Measurements from ENCODE around the gene METTL16.

METTL16 gene

GRCh38 chr17:2466931-2467330, 44.8 kb downstream of the METTL16 start:
- H3K27me3 ChIP-seq (ENCODE audit: insufficient read depth, low read length) = no peaks in the 10 kb centered on the region
- no peak overlapping the region for H3K27ac ChIP-seq (ENCODE audit: low read depth, low read length)
- no peak overlapping the region for H2BK120ac ChIP-seq (ENCODE audit: insufficient read depth, low read length, poor library complexity)
- no peak overlapping the region for H3K4me2 ChIP-seq (ENCODE audit: low read length)
- no peak overlapping the region for H3K4me3 ChIP-seq (ENCODE audit: low read depth, low read length)
- H4K8ac ChIP-seq (ENCODE audit: low read depth, low read length) = no peak overlapping the region
- WGBS (ENCODE audit: extremely low coverage, insufficient coverage, insufficient read length) = no CpG with 5 or more reads among the region's 12 CpGs
- no peaks in the 10 kb centered on the region for H3K79me2 ChIP-seq (ENCODE audit: control insufficient read depth, insufficient read depth, low read length, poor library complexity)
- H3K9ac ChIP-seq (ENCODE audit: low read length) = no peak overlapping the region
- H2BK5ac ChIP-seq (ENCODE audit: low read depth, low read length, poor library complexity) = no peak overlapping the region
- no peak overlapping the region for H3K18ac ChIP-seq (ENCODE audit: low read length)
- peaks cover 2% of the 10 kb centered on the region for H3K9me3 ChIP-seq (ENCODE audit: insufficient read depth, low read depth, low read length)
- peaks cover 25 to 31% of the 10 kb centered on the region in 2 experiments for H3K36me3 ChIP-seq (ENCODE audit: control insufficient read depth in 1 of 2, insufficient read depth in 2 of 2, low read length in 2 of 2)
- H2AFZ ChIP-seq (ENCODE audit: insufficient read depth, low read length, poor library complexity) = no peak overlapping the region
- no peak overlapping the region for H2BK12ac ChIP-seq (ENCODE audit: low read length)
- no peak overlapping the region for H3K14ac ChIP-seq (ENCODE audit: low read length)
- no peaks in the 10 kb centered on the region for H3K79me1 ChIP-seq (ENCODE audit: low read length)
- no peak overlapping the region for H2AK5ac ChIP-seq (ENCODE audit: low read length)
- H4K12ac ChIP-seq (ENCODE audit: low read depth, low read length) = no peak overlapping the region
- H3K23ac ChIP-seq (ENCODE audit: low read length) = no peak overlapping the region
- no peak overlapping the region for H3K4ac ChIP-seq (ENCODE audit: low read depth, low read length)
- H4K91ac ChIP-seq (ENCODE audit: low read depth, low read length) = no peak overlapping the region
- no peaks in the 10 kb centered on the region for H3K4me1 ChIP-seq (ENCODE audit: control insufficient read depth in 1 of 2, insufficient read depth in 2 of 2, low read length in 2 of 2)
- DNase-seq = no peak

- Histone ChIP-seq H3K23ac (ENCODE audit: low read length) (no peak overlapping the region), H3K36me3 (ENCODE audit: control insufficient read depth in 1 of 2, insufficient read depth in 2 of 2, low read length in 2 of 2) (peaks cover 28% of the 10 kb centered on the region in 2 experiments), H3K14ac (ENCODE audit: low read length) (no peak overlapping the region), H3K4me2 (ENCODE audit: low read length) (no peak overlapping the region), H3K4me1 (ENCODE audit: control insufficient read depth in 1 of 2, insufficient read depth in 2 of 2, low read length in 2 of 2) (no peaks in the 10 kb centered on the region), H3K27ac (ENCODE audit: low read depth, low read length) (no peak overlapping the region), H2BK5ac (ENCODE audit: low read depth, low read length, poor library complexity) (no peak overlapping the region), H4K8ac (ENCODE audit: low read depth, low read length) (no peak overlapping the region), H3K27me3 (ENCODE audit: insufficient read depth, low read length) (no peaks in the 10 kb centered on the region), H4K12ac (ENCODE audit: low read depth, low read length) (no peak overlapping the region), H3K9ac (ENCODE audit: low read length) (no peak overlapping the region), H2AK5ac (ENCODE audit: low read length) (no peak overlapping the region), H2BK120ac (ENCODE audit: insufficient read depth, low read length, poor library complexity) (no peak overlapping the region), H3K79me1 (ENCODE audit: low read length) (no peaks in the 10 kb centered on the region), H3K18ac (ENCODE audit: low read length) (no peak overlapping the region), H2AFZ (ENCODE audit: insufficient read depth, low read length, poor library complexity) (no peak overlapping the region), H3K4me3 (ENCODE audit: low read depth, low read length) (no peak overlapping the region), H2BK12ac (ENCODE audit: low read length) (no peak overlapping the region), H4K91ac (ENCODE audit: low read depth, low read length) (no peak overlapping the region), H3K4ac (ENCODE audit: low read depth, low read length) (no peak overlapping the region), H3K9me3 (ENCODE audit: insufficient read depth, low read depth, low read length) (peaks cover 2% of the 10 kb centered on the region), H3K79me2 (ENCODE audit: control insufficient read depth, insufficient read depth, low read length, poor library complexity) (no peaks in the 10 kb centered on the region)
- no CpG with 5 or more reads among the region's 8 CpGs for WGBS (ENCODE audit: extremely low coverage, insufficient coverage, insufficient read length)
- no peak for DNase-seq
These were observed 49.2 kb downstream of the METTL16 start for GRCh38 chr17:2462481-2462880.

- Histone ChIP-seq H3K18ac (ENCODE audit: low read length) (no peak overlapping the region), H3K27me3 (ENCODE audit: insufficient read depth, low read length) (no peaks in the 10 kb centered on the region), H3K27ac (ENCODE audit: low read depth, low read length) (no peak overlapping the region), H2AK5ac (ENCODE audit: low read length) (no peak overlapping the region), H2BK12ac (ENCODE audit: low read length) (no peak overlapping the region), H4K8ac (ENCODE audit: low read depth, low read length) (no peak overlapping the region), H2BK5ac (ENCODE audit: low read depth, low read length, poor library complexity) (no peak overlapping the region), H3K4me3 (ENCODE audit: low read depth, low read length) (no peak overlapping the region), H2AFZ (ENCODE audit: insufficient read depth, low read length, poor library complexity) (no peak overlapping the region), H4K12ac (ENCODE audit: low read depth, low read length) (no peak overlapping the region), H3K36me3 (ENCODE audit: control insufficient read depth in 1 of 2, insufficient read depth in 2 of 2, low read length in 2 of 2) (peaks cover 27 to 28% of the 10 kb centered on the region in 2 experiments), H3K79me1 (ENCODE audit: low read length) (no peaks in the 10 kb centered on the region), H3K4ac (ENCODE audit: low read depth, low read length) (no peak overlapping the region), H3K9me3 (ENCODE audit: insufficient read depth, low read depth, low read length) (peaks cover 2% of the 10 kb centered on the region), H3K79me2 (ENCODE audit: control insufficient read depth, insufficient read depth, low read length, poor library complexity) (no peaks in the 10 kb centered on the region), H3K23ac (ENCODE audit: low read length) (no peak overlapping the region), H3K14ac (ENCODE audit: low read length) (no peak overlapping the region), H2BK120ac (ENCODE audit: insufficient read depth, low read length, poor library complexity) (no peak overlapping the region), H4K91ac (ENCODE audit: low read depth, low read length) (no peak overlapping the region), H3K4me1 (ENCODE audit: control insufficient read depth in 1 of 2, insufficient read depth in 2 of 2, low read length in 2 of 2) (no peaks in the 10 kb centered on the region), H3K9ac (ENCODE audit: low read length) (no peak overlapping the region), H3K4me2 (ENCODE audit: low read length) (no peak overlapping the region)
- WGBS (ENCODE audit: extremely low coverage, insufficient coverage, insufficient read length) = no CpG with 5 or more reads among the region's 3 CpGs
- DNase-seq = no peak
These were observed 51.8 kb downstream of the METTL16 start for GRCh38 chr17:2459917-2460271.

- no peaks in the 10 kb centered on the region for H3K27me3 ChIP-seq (ENCODE audit: insufficient read depth, low read length)
- no peak overlapping the region for H4K8ac ChIP-seq (ENCODE audit: low read depth, low read length)
- no CpG with 5 or more reads among the region's 4 CpGs for WGBS (ENCODE audit: extremely low coverage, insufficient coverage, insufficient read length)
These were observed 53.8 kb downstream of the METTL16 start for GRCh38 chr17:2457913-2458312.

More at GRCh38 chr17:2457913-2458312, 53.8 kb downstream of the METTL16 start:
- H3K4ac ChIP-seq (ENCODE audit: low read depth, low read length) = no peak overlapping the region
- no peak overlapping the region for H3K9ac ChIP-seq (ENCODE audit: low read length)
- peaks cover 2% of the 10 kb centered on the region for H3K9me3 ChIP-seq (ENCODE audit: insufficient read depth, low read depth, low read length)
- no peak overlapping the region for H2AK5ac ChIP-seq (ENCODE audit: low read length)
- no peaks in the 10 kb centered on the region for H3K79me1 ChIP-seq (ENCODE audit: low read length)
- H3K4me1 ChIP-seq (ENCODE audit: control insufficient read depth in 1 of 2, insufficient read depth in 2 of 2, low read length in 2 of 2) = no peaks in the 10 kb centered on the region
- H4K91ac ChIP-seq (ENCODE audit: low read depth, low read length) = no peak overlapping the region
- peaks cover 20 to 23% of the 10 kb centered on the region in 2 experiments for H3K36me3 ChIP-seq (ENCODE audit: control insufficient read depth in 1 of 2, insufficient read depth in 2 of 2, low read length in 2 of 2)
- DNase-seq = no peak
- H3K4me3 ChIP-seq (ENCODE audit: low read depth, low read length) = no peak overlapping the region
- no peak overlapping the region for H2BK120ac ChIP-seq (ENCODE audit: insufficient read depth, low read length, poor library complexity)
- H2AFZ ChIP-seq (ENCODE audit: insufficient read depth, low read length, poor library complexity) = no peak overlapping the region
- H2BK12ac ChIP-seq (ENCODE audit: low read length) = no peak overlapping the region
- no peak overlapping the region for H2BK5ac ChIP-seq (ENCODE audit: low read depth, low read length, poor library complexity)
- H4K12ac ChIP-seq (ENCODE audit: low read depth, low read length) = no peak overlapping the region
- H3K4me2 ChIP-seq (ENCODE audit: low read length) = no peak overlapping the region
- no peak overlapping the region for H3K27ac ChIP-seq (ENCODE audit: low read depth, low read length)
- no peak overlapping the region for H3K23ac ChIP-seq (ENCODE audit: low read length)
- H3K14ac ChIP-seq (ENCODE audit: low read length) = no peak overlapping the region
- no peaks in the 10 kb centered on the region for H3K79me2 ChIP-seq (ENCODE audit: control insufficient read depth, insufficient read depth, low read length, poor library complexity)
- H3K18ac ChIP-seq (ENCODE audit: low read length) = no peak overlapping the region
